Measurements from ENCODE around the gene LUC7L. TPM values are rescaled to one million over a fixed set of nuclear protein-coding genes. Genes with fewer than 3 reads are reported as not detected.

The LUC7L gene
- total RNA-seq, 1 donor from 2014 or later: 64.6 TPM

GRCh38 chr16:254461-254860, 25.2 kb upstream of the LUC7L start:
- H3K27ac Mint-ChIP-seq (ENCODE audit: unreplicated experiment): no peak overlapping the region
- no peak for DNase-seq (ENCODE audit: low spot score)
- no peak for TF ChIP-seq CTCF (IDR thresholded peaks at IDR 0.05)
- no peaks in the 10 kb centered on the region for H3K4me1 Mint-ChIP-seq (ENCODE audit: low read depth)
- H3K27me3 Mint-ChIP-seq (ENCODE audit: low read depth): no peaks in the 10 kb centered on the region
- H3K36me3 Mint-ChIP-seq (ENCODE audit: low read depth): peaks cover 20% of the 10 kb centered on the region
- H3K9me3 Mint-ChIP-seq (ENCODE audit: low read depth): no peaks in the 10 kb centered on the region
- no peak overlapping the region for H3K4me3 Mint-ChIP-seq (ENCODE audit: unreplicated experiment)

DNA sequence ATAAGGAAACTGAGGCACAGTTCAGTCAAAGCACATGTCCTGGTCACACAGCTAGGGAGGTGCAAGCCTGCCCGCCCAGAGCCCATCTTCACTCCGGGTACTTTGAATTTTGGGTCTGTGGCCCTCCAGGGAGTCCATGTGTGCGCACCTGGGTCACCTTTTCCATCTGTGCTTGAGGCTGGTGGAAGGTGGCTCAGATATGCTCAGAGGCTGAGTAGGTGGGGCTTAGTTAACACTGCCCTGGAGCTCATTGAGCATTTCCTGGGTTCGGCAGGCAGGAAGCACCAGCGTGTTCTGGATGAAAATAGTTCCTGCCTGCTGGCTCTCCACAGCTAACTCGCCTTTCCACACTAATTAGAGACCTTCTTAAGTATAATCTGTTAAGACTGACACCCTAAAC, 24.6 kb upstream of the LUC7L start:
- Mint-ChIP-seq H3K27ac (ENCODE audit: unreplicated experiment) (no peak overlapping the region), H3K9me3 (ENCODE audit: low read depth) (no peaks in the 10 kb centered on the region), H3K4me1 (ENCODE audit: low read depth) (no peaks in the 10 kb centered on the region), H3K27me3 (ENCODE audit: low read depth) (no peaks in the 10 kb centered on the region), H3K4me3 (ENCODE audit: unreplicated experiment) (no peak overlapping the region), H3K36me3 (ENCODE audit: low read depth) (peaks cover 20% of the 10 kb centered on the region)
- no peak for TF ChIP-seq CTCF (IDR thresholded peaks at IDR 0.05)
- DNase-seq (ENCODE audit: low spot score): no peak

DNA sequence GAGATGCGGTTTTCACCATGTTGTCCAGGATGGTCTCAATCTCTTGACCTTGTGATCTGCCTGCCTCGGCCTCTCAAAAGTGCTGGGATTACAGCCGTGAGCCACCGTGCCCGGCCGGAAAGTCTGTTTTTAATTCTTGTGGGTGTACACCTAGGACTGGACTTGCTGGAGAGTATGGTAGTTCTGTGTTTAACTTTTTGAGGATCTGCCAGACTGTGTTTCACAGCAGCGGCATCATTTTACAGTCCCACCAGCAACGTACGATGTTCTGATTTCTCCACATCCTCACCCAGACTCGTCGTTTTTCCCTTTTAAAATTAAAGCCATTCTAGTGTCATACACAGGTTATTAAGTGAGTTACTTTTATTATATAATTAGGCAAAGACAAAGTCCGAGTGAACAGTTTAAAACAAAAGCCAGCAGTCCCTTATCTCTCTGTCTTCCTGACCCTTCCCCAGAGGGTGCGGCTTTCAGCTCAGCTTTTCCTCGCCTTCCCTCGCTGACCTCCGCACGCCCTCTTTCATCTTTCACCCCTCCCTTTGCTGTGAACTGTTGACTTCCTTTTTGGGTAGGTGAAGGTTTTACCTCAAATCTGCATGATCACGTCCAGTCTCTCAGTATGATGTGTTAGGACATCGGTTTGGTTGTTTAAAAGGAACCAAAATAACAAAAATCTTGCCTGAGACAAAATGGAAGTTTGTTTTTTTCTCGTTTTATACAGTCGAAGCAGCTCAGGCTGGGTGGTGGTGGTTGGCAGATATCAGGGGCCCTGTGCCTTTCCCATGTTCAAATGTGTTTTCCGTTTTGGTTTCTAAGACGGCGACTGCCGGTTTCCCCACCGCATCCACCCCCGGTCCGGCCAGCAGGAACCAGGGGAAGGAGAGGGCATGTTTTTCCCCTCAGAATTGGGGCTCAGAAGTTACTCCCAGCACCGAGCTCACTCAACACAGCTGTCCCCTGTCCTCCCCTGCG, 23.4 kb upstream of the LUC7L start:
- Mint-ChIP-seq H3K4me1 (ENCODE audit: low read depth) (no peaks in the 10 kb centered on the region), H3K36me3 (ENCODE audit: low read depth) (peaks cover 20% of the 10 kb centered on the region), H3K9me3 (ENCODE audit: low read depth) (no peaks in the 10 kb centered on the region), H3K4me3 (ENCODE audit: unreplicated experiment) (no peak overlapping the region), H3K27ac (ENCODE audit: unreplicated experiment) (no peak overlapping the region), H3K27me3 (ENCODE audit: low read depth) (no peaks in the 10 kb centered on the region)
- DNase-seq (ENCODE audit: low spot score): no peak
- no peak for TF ChIP-seq CTCF (IDR thresholded peaks at IDR 0.05)

DNA sequence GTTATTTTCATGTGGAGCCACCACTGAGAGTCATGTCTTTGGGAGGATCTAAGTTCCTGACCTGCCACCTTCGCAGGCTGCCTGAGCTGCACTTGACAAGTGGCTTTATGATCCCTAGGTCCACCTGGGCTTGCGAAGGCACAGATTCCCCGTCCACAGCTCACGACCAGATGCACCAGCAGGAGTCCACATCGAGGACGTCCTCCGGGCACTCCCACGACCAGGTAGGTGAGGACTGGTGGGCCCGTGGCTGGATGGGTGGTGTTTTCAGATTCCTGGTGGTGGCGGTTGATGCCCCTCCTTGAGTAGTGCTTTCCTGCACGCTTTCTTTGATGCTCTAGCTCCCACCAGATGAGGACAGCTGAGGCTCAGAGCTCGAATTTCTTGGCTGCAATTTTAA, 20.2 kb upstream of the LUC7L start:
- Mint-ChIP-seq H3K27ac (ENCODE audit: unreplicated experiment) (no peak overlapping the region), H3K4me1 (ENCODE audit: low read depth) (no peaks in the 10 kb centered on the region), H3K4me3 (ENCODE audit: unreplicated experiment) (no peak overlapping the region), H3K9me3 (ENCODE audit: low read depth) (no peaks in the 10 kb centered on the region), H3K36me3 (ENCODE audit: low read depth) (peaks cover 9% of the 10 kb centered on the region), H3K27me3 (ENCODE audit: low read depth) (no peaks in the 10 kb centered on the region)
- no peak for DNase-seq (ENCODE audit: low spot score)
- no peak for TF ChIP-seq CTCF (IDR thresholded peaks at IDR 0.05)

- Mint-ChIP-seq H3K4me3 (ENCODE audit: unreplicated experiment) (no peak overlapping the region), H3K36me3 (ENCODE audit: low read depth) (peaks cover 7% of the 10 kb centered on the region), H3K9me3 (ENCODE audit: low read depth) (no peaks in the 10 kb centered on the region), H3K27me3 (ENCODE audit: low read depth) (no peaks in the 10 kb centered on the region), H3K27ac (ENCODE audit: unreplicated experiment) (no peak overlapping the region), H3K4me1 (ENCODE audit: low read depth) (no peaks in the 10 kb centered on the region)
- TF ChIP-seq CTCF (IDR thresholded peaks at IDR 0.05): no peak
- no peak for DNase-seq (ENCODE audit: low spot score)
Observed at GRCh38 chr16:247027-247426, 17.8 kb upstream of the LUC7L start.

Measured in chondrocyte (in vitro differentiated cells).